H1 (cell line): ENCODE data around the gene SGMS1.

Source experiments
- CHD2 ChIP-seq: IDR thresholded peaks from 2 replicates; pipeline ENCODE4 v1.6.1; 2012; ENCODE audit warnings: low read length, improper control_type of control experiment
- EP300 ChIP-seq, 2 experiments: IDR thresholded peaks; 1 replicate in 1 of 2; 2 replicates in 1 of 2; pipeline ENCODE4 v1.6.1; 2011 to 2012; ENCODE audit warnings: low read depth in 2 of 2, low read length in 2 of 2, mild to moderate bottlenecking in 2 of 2, borderline replicate concordance in 1 of 2, inconsistent platforms in 1 of 2, moderate library complexity in 1 of 2
- EZH2 ChIP-seq: fragments of 200-600 bp; sonication (generic); IDR thresholded peaks from 2 replicates; pipeline ENCODE4 v1.7.1; 2012; ENCODE audit warnings: low read depth, mild to moderate bottlenecking, moderate library complexity, low read length, inconsistent platforms; ENCODE audit not compliant: severe bottlenecking
- GABPA ChIP-seq: IDR thresholded peaks from 2 replicates; pipeline ENCODE4 v1.6.1; 2011; ENCODE audit warnings: mild to moderate bottlenecking, low read length, moderate library complexity, borderline replicate concordance; ENCODE audit not compliant: insufficient read depth
- JUND ChIP-seq: IDR thresholded peaks from 2 replicates; pipeline ENCODE4 v1.6.1; 2011; ENCODE audit warnings: mild to moderate bottlenecking, improper control_type of control experiment, low read length
- KDM5A ChIP-seq: fragments of 200-600 bp; IDR thresholded peaks from 2 replicates; pipeline ENCODE4 v1.7.1; 2012; ENCODE audit warnings: mild to moderate bottlenecking, low read length, inconsistent platforms, mixed read lengths
- POLR2A ChIP-seq, 2 experiments: IDR thresholded peaks; 1 replicate in 1 of 2; 2 replicates in 1 of 2; pipeline ENCODE4 v1.6.1; 2011; ENCODE audit warnings: low read depth in 2 of 2, low read length in 2 of 2, mild to moderate bottlenecking in 2 of 2; ENCODE audit errors: control extremely low read depth in 1 of 2
- POLR2AphosphoS5 ChIP-seq: IDR thresholded peaks from 2 replicates; pipeline ENCODE4 v1.6.1; 2011; ENCODE audit warnings: low read depth, low read length
- RAD21 ChIP-seq, 2 experiments: IDR thresholded peaks in 1 of 2; conservative IDR thresholded peaks in 1 of 2; 2 replicates each; pipeline ENCODE4 v1.6.1; 2011; ENCODE audit warnings: low read depth in 2 of 2, low read length in 2 of 2, improper control_type of control experiment in 1 of 2, inconsistent platforms in 1 of 2, mild to moderate bottlenecking in 1 of 2, moderate library complexity in 1 of 2
- RFX5 ChIP-seq: IDR thresholded peaks from 2 replicates; pipeline ENCODE4 v1.6.1; 2011; ENCODE audit warnings: low read depth, low read length, improper control_type of control experiment, borderline replicate concordance
- RNF2 ChIP-seq: fragments of 200-900, 300-1000 bp; sonication (generic); IDR thresholded peaks from 2 replicates; pipeline ENCODE4 v1.7.1; 2016; ENCODE audit warnings: borderline replicate concordance, low read depth, mild to moderate bottlenecking, antibody characterized with exemption, low read length; ENCODE audit not compliant: poor library complexity, severe bottlenecking; ENCODE audit errors: missing control alignments
- SIN3A ChIP-seq, 2 experiments: IDR thresholded peaks in 1 of 2; conservative IDR thresholded peaks in 1 of 2; 2 replicates each; pipeline ENCODE4 v1.6.1; 2011 to 2012; ENCODE audit warnings: low read length in 2 of 2, improper control_type of control experiment in 1 of 2, low read depth in 1 of 2, mild to moderate bottlenecking in 1 of 2
- TF ChIP-seq, protein P1 (sequence below), 3 experiments: IDR thresholded peaks; 1 replicate in 2 of 3; 2 replicates in 1 of 3; pipeline versions ENCODE4 v1.5.1 to v1.6.1; 2011; ENCODE audit warnings: low read length in 3 of 3, mild to moderate bottlenecking in 3 of 3, inconsistent platforms in 2 of 3, low read depth in 1 of 3, moderate library complexity in 1 of 3; ENCODE audit not compliant: insufficient read depth in 1 of 3; ENCODE audit errors: control extremely low read depth in 1 of 3

DNA sequence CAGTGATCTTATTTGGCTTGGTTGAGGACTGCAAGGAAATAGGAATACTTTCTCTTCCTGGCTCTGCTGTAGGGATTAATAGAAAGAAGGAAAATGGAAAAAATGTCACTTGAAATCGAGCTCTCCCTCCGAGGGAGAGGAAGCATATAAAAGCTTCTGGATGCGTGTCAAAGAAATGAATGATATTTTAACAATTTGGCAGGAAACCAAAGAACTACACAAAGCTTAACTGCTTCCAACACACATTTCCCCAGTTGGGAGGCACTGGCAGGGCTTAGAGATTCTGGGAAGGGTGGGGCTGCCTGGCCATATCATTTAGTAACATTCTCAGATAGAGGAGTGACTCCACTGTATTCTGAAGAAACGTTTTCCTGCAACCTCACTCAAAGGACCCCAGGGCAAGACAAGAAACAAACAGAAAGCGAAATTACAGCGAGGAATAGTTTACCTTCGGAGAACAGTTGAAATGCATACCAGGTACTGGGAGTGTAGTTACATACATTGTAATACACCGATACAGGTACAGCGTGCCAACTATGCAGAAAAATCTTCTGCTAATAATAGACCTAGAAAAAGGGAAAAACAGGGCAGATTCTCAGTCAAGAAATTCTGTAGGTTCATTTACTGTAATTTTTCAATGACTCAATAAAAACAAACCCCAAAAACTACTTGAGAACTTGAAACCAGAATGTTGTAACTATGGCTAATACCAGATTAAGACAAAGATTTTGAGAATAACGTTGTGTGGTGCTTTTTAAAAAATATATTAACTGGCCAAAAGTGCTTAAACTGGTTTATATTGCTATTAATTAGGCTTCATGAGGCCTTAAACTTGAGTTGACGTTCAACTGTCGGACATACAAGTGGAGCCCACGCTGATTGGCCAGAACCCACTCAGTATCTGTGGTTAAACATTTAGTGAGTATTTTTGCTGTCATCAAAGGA is 296.7 kb downstream of the SGMS1 start:
- TF ChIP-seq, protein P1, sequence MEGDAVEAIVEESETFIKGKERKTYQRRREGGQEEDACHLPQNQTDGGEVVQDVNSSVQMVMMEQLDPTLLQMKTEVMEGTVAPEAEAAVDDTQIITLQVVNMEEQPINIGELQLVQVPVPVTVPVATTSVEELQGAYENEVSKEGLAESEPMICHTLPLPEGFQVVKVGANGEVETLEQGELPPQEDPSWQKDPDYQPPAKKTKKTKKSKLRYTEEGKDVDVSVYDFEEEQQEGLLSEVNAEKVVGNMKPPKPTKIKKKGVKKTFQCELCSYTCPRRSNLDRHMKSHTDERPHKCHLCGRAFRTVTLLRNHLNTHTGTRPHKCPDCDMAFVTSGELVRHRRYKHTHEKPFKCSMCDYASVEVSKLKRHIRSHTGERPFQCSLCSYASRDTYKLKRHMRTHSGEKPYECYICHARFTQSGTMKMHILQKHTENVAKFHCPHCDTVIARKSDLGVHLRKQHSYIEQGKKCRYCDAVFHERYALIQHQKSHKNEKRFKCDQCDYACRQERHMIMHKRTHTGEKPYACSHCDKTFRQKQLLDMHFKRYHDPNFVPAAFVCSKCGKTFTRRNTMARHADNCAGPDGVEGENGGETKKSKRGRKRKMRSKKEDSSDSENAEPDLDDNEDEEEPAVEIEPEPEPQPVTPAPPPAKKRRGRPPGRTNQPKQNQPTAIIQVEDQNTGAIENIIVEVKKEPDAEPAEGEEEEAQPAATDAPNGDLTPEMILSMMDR (IDR thresholded peaks at IDR 0.05; ENCODE audit: control extremely low read depth in 1 of 3, insufficient read depth in 1 of 3, low read depth in 1 of 3, low read length in 3 of 3), result no peak
- no peak for TF ChIP-seq EZH2
- TF ChIP-seq POLR2AphosphoS5, result no peak
- no peak for TF ChIP-seq CHD2
- no peak for TF ChIP-seq JUND
- TF ChIP-seq POLR2A (IDR thresholded peaks at IDR 0.05; ENCODE audit: control extremely low read depth in 1 of 2, low read depth in 2 of 2, low read length in 2 of 2), result no peak
- TF ChIP-seq SIN3A (conservative IDR thresholded peaks at IDR 0.05 in 1 of 2, IDR thresholded peaks at IDR 0.05 in 1 of 2; ENCODE audit: low read depth in 1 of 2, low read length in 2 of 2), result no peak
- no peak for TF ChIP-seq KDM5A
- TF ChIP-seq RAD21 (IDR thresholded peaks at IDR 0.05 in 1 of 2, conservative IDR thresholded peaks at IDR 0.05 in 1 of 2; ENCODE audit: low read depth in 2 of 2, low read length in 2 of 2), result no peak
- no peak for TF ChIP-seq RNF2
- no peak for TF ChIP-seq RFX5
- no peak for TF ChIP-seq GABPA
- TF ChIP-seq EP300 (IDR thresholded peaks at IDR 0.05; ENCODE audit: borderline replicate concordance in 1 of 2, low read depth in 2 of 2, low read length in 2 of 2), result no peak
